SU-DHL-6 (cell line): ENCODE data around the gene CERS1.

Source experiments
- CTCF ChIP-seq: fragments of 200-600 bp; sonication (generic); IDR thresholded peaks from one replicate; pipeline ENCODE4 v1.5.1; 2017; ENCODE audit warnings: antibody characterized with exemption, mild to moderate bottlenecking, low read length, moderate library complexity; ENCODE audit not compliant: insufficient read depth, poor library complexity, severe bottlenecking
- EZH2phosphoT487 ChIP-seq: fragments of 200-600 bp; sonication (generic), shearing (Covaris generic); conservative IDR thresholded peaks from 2 replicates; pipeline ENCODE4 v1.6.1; 2018; ENCODE audit warnings: mild to moderate bottlenecking, antibody characterized with exemption, low read length, moderate library complexity, mixed read lengths

- TF ChIP-seq CTCF (no peak), EZH2phosphoT487 (no peak)
Observed at GRCh38 chr19:18870531-18871172, 25.3 kb downstream of the CERS1 start.
